Diencephalon (tissue), 1 donor: ENCODE measurements around the gene RADX. TPM values are rescaled to one million over a fixed set of nuclear protein-coding genes. Genes with fewer than 3 reads are reported as not detected.

Experiments
- small RNA-seq: library from RNA; depleted of rRNA; stranded (forward); fragments of <200 nt; gene quantifications from one replicate; pipeline ENCODE3, GENCODE V24; 2014
- total RNA-seq: library from RNA; depleted of rRNA; stranded (reverse); fragments of >200 nt; gene quantifications from one replicate; pipeline ENCODE4 v1.2.3, GENCODE V29; 2014

RADX gene, protein sequence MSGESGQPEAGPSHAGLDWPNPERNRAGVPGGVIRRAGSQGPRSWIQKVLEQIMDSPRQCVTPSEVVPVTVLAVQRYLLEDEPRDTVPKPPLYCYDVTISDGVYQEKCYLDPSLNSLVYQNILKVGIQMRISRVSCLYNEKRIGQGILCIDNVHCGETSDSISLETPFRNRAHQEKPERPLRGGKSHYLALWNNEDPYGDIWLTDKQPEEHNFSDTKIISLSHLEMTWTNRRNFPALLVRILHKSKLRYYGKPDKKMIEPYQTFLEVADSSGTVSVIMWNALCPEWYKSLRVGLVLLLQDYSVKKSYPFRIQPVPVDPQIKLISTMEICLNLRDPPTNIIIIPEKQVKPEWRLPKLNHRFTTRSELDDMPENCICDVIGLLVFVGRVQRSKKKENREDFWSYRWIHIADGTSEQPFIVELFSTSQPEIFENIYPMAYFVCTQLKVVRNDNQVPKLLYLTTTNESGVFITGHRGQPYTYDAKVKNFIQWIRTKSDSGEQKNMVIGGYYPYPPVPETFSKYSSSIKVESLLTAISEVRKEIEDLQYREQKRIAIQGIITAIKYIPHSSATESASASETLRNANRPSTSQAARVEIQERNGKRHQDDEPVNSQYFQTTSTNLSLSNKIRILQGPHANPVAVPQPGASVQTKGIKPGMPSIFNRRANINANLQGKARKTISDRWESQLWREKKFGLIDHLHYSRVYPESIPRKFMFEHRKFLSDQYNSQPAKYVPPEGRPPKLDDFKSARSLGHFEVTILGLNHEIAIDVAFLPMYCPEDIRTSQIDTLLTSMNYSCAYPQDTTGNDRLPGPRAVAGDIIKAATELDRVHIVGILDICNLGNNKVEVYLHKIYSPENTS
- total RNA-seq: 32.5 TPM

DNA sequence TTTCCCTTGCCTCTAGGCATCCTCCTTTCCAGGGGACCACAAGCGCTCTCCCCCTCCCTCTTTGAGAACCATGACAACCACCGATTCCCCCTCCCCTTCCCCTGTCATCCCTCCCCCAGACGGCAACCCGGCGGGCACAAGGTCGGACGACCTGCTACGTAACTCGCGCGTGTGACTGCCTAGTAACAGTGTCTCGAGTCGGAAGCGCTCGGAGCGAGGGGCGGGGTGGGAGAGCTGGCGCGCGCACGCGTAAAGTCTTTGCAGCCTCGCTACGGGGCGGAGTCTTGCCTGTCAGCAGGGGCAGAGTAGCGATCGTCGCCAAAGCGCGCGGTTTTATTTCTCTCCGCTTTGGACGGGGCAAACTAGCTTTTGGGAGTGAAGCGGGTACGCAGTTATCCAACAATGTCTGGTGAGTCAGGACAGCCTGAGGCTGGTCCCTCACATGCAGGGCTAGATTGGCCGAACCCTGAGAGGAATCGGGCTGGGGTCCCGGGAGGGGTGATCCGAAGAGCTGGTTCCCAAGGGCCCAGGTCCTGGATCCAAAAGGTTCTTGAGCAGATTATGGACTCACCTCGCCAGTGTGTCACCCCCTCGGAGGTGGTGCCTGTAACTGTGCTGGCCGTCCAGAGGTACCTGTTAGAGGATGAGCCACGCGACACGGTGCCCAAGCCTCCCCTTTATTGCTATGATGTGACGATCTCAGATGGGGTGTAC, at the start of gene RADX:
RADX (plus strand) TSS at position 300 of the 714 bp plus-strand sequence; CDS start at position 403, 103 bp downstream.

DNA sequence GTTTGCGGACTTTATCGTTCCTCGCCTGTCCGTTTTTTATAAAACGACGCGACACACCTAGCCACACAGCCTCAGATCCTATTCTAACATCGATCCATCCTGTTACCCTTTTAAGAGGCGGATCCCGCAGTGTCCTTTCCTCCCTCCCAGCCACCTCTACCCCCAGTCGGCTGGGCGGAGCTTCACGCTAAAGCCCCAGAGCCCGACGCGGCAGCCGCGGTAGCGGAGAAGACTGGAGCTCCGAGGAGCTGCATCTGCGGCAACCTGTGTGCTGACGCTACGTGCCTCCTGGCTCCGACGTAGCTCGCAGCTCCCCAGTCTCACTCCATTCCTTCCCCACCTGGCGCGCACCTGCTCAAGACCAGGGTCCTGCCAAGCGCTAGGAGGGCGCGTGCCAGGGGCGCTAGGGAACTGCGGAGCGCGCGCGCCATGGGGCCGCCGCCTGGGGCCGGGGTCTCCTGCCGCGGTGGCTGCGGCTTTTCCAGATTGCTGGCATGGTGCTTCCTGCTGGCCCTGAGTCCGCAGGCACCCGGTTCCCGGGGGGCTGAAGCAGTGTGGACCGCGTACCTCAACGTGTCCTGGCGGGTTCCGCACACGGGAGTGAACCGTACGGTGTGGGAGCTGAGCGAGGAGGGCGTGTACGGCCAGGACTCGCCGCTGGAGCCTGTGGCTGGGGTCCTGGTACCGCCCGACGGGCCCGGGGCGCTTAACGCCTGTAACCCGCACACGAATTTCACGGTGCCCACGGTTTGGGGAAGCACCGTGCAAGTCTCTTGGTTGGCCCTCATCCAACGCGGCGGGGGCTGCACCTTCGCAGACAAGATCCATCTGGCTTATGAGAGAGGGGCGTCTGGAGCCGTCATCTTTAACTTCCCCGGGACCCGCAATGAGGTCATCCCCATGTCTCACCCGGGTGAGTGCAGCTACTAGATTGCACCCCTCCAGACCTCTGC, 115.0 kb downstream of the RADX start, which contains the start of gene RNF128:
RNF128 (plus strand) TSS at position 217 of the 953 bp plus-strand sequence; CDS start at position 430, 213 bp downstream.

Small RNA genes lying within 50 kb of the gene (small RNA-seq; reads per million reads assigned to genes)
- gene AL590808.1 (not detected), gene MIR548AN (0.08 reads per million)

Other genes with a start within 250 kb of the RADX start
- 7.2 TPM for gene RNF128, start 114.7 kb downstream of the RADX start, total RNA-seq
- 0.92 TPM for gene TBC1D8B, start 190.7 kb downstream of the RADX start, total RNA-seq